ENCODE results near the gene CEPT1.

Gene CEPT1

DNA sequence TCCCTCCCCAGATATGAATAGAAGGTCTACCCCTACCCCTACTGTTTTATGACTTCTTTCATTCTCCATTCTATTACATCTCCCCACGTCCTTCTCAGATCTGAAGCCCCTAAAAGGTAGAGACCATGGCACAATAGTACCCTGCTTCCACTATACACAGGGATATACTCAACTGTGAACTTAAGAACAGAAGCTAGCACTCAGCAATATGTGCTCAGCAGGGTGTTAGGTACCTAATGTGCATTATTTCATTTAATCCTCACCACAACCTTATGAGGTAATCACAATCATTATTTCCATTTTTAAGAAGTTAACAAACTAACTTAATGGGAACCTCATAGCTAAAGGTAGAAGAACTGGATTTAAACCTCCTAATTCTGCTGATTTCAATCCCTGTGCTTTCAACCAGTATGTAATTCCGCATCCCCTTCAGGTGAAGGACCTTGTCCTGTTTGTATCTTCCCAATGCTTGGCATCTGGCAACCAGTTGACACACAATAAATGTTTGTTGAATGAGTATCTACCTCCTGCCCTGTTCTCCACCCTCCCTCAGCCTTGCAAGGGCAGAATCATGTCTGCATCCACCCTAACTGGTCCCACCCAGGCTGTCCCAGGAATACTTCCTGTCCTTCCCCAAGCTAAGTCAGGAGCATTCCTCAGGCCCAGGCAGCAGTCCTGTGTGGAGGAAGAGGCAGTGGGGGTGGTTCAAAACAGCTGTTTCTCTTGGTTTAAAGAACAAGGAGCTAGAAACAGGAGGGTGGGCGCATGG is 53.9 kb downstream of the CEPT1 start:
- DNase-seq: no peak

DNA sequence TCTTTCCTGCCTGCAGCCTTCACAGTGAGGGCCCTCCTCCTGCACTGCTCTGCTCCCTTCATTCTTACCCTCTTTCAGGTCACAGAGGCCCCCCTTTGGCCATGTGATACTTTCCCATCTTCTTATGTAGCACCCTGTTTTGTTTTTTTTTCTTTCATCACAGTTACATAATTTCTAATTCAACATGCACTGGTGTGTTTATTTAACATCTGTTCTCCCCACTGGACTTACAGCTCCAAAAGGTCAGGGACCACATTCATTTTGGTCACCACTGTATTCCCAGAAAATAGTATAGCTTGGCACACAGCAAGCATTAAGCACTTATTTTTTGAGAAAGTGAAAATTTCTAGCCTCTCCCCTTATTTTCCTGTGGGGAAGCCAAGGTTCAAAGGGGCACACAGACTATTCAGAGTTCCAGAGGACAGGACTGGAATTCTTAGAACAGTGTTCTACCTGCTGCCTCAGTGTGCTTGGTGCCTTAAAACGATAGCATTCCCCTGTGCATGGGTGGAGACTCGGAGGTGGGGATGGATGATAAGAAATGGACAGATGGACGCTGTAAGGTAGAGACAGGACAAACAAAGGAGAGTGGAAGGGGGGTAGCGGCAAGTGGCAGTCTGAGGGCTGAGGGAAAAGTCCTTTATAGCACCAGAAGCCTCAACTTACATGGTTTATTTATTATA is 55.1 kb downstream of the CEPT1 start:
- DNase-seq: no peak

DNA sequence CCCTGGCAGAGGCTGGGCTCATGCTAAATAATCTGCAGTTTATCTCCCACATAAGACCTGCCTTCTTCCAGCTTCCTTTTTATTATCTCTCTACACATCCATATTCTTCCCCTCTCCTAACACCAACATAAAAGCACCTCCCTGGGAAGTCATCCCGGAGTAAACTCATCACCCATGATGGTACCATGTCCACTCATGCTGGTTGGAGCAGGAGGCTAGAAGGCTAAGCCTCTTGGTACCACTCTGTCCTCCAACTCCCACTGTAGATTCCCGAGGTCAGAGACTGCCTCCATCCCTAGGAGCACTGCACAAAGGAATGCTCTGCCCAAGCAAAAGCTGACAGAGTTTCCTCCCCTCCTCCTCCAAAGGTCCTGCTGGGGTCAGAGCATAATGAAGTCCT is 56.2 kb downstream of the CEPT1 start:
- no peak for DNase-seq

DNA sequence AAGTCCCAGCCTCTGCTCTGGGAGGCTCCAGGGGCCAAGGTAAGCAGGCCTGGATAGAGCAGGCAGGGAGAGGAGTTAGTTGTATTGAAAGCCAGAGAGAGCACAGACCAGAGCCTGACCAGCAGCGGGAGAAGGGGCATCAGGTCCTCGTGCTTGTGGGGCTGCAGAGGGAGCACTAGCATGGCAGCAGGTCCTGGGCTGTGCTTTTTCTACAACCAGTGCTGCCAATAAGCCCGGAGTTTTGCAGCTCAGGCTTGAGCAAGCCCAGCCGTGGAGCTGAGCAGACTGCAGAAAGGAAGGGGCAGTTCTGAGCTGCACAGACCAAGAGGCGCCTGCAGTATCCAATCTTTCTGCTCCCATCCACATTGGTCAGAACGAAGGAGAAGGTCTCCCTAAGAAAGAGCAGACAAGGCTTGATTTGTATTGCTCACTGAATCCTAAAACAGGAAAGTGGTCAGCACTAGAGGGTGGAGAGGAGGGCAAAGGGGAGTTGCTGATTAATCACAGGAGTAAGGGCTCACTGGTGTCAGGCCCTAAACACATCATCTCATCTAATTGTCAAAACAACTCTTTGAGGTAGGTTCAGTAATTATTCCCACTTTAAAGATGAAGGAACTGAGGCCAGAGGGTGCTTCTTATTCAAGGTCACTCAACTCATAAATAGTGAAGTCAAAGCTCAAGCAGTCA is 57.7 kb downstream of the CEPT1 start:
- no peak for DNase-seq

DNA sequence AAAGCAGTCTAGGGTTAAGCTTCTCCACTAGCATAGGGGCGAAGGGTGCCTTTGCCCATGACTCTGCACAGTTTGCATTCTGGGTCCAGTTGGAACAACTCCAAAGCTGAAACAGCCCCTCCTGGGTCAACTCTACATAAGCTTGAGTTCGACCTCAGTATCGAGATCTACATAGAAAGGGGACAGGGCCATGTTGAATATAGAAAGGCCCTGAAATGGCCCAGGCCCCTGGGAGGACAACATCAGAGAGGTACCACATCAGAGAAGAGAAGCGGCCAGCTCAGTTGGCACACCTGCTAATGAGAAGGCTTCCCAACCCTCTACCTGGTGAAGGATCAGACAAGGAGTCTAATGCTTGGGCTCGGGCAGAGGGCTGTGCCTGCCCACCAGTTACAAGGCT is 58.8 kb downstream of the CEPT1 start:
- no peak for DNase-seq

DNA sequence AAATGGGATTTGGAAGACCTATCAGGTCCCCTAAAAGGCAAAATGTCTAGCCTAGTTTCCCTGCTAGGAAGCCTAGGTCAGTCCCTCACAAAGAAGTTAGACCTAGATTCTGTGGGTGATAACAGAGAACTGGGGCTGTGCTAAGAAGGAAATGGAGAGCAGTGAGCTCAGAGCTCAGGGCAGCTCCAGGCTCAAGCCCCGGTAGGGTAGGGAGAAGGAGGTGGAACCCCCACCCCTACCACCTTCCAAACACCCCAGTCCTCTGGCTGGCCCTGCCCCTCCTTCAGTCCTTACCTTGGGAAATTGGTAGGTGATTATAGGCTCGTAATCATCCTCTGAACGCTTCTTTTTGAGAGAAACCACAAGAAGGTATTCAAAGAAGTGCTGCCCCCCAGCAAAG is 59.3 kb downstream of the CEPT1 start:
- DNase-seq: no peak

DNA sequence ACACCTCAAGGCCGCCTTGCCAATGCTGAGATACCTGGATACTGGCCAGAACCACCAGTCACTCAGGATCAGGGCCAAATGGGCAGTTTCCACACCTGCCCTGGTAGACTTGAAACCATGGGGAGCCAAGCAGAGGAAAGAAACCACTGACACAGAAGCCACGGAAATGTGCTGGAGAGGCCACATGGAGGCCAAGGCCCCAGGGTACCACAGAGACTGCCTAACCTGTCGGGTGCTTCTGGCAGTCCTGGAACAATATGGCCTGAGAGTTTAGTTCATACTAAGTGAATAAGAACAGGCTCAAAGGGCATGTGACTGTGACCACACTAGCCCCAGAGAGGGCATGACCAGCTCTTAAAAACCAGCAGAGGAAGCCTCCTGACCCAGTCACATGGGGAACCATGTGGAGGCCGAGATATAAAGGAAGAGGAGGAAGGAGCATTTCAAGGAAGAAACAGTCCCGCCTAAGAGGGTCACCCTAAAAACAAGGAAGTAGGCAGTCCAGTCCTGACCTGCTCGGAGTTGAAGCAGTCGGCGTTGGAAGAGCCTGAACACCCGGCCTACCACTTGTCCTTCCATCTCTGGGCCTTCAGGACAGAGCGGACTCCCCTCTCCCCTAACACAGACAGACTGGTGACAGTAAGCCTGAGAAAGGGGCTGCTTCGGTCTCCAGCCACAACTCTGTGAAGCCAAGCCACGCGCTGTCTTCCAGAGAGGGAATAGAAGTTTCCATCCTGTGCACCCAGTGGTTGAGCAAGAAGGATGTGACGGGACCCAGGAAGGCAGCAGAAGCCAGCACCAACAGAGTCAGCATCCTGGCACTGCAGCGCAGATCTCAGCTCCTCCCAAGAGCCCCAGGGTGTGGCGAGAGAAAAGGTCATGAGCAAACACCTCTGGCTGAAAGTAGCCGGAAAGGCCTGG is 60.1 kb downstream of the CEPT1 start, which contains the start of gene DENND2D:
DENND2D (minus strand) TSS at position 766 of the 921 bp plus-strand sequence; CDS start at position 579, 187 bp downstream.
- DNase-seq: no peak

DNA sequence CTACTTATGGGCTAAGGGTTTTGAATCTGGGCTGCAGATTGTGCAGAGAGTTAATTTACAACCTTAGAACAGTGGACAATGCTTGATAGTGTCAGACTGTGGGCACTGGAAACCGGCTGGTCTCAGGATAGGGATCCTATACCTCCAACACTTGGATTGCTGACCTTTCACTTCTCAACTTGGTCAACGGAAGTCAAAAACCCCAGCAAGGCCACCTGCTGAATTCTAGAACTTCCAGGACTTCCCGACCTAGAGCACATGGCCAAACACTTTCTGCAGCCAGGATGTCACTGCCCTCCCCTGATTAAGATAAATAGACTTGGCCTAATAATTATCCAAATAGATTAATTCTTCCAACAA is 60.8 kb downstream of the CEPT1 start:
- DNase-seq: no peak

DNA sequence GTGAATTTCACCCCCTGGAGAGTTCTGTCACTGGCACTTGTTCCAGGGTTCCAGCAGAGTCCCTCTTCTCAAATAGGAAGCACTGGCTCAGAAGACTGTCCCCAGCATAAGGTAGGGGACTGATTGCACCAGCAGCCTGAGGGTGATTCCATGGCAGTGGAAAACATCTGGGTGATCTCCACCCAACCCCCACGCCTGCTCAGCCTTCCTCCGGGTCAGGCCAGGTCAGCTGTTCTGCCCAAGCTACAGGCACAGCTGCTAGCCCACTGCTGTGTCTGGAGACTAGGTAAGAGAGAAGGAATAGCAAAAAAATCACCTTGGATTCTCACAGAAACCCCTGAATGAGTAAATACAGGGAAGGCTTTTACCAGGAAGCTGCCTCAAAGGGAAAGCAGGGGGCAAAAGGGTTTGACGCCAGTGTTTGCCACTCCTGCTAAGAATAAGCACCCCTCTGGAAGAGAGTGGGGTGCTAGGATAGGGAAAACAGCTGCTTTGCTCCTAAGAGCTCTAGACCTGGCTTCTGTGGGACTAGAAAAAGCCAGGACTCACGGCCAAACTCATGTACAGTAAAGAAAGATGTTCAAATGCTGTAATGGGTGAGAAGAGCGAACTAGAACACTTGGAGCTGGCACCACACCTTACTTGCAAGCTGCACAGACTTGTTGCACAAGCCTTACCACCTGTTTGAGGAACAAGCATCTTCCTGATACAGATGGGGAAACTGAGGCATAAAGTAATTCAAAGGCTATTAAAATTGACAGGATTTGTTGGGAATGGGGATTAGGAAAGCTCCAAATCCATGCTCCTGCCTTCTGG is 61.5 kb downstream of the CEPT1 start:
- no peak for DNase-seq

DNA sequence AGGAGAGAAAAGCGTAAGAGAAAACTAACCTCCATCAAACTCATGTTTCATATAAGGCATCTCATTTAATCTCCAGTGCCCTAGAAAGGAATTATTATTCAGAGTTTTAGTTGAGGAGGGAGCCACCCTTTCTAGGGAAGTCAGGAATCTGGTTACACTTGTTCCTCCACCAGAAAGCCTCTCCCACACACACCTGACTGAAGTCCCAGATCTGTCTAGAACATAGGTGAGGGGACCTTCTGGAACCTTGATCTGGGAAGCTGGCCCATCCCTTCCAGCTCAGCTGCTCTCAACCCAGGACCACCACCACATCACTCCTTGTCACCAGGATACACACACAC is 62.3 kb downstream of the CEPT1 start:
- no peak for DNase-seq

DNA sequence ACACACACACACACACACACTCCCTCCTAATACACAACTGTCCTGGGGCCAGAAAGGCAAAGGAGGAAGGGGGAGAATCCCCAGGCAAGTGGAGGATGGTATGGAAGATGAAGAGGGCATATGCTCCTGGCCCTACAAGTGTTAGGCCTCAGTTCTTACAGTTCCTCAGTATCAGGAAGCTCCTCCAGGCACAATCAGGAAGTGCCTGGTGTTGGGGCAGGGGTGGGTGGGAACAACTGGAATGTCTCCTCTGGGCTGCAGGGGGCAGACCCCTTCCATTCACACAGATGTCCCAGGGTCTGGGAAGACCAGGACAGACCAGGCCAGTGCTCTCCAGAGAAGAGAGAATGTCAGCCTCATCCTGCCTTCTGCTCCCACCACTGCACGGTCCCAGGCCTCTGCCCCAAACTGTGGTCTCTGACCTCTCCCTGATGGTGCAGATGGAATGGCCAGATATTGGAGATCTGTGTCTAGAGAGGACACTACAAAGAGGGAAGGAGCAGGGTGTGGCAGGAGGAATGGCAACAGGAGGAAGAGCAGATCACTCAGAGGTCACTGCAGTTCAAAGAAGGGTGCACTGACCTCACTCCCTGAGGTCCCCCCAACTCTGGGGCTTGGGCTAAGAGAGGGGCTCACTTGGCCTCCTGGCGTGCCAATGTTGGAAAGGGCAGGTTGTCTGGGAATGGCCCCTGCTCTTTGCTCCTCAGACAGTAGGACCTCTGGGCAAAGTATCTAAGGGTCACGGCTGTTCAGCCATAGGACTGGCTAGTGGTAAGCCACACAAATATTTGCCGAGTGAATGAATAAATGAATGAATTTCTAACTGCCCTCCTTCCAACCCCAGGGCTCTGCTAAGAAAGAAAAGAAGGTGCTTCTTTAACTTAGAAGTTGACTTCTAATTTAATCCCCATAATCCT is 62.9 kb downstream of the CEPT1 start:
- no peak for DNase-seq

DNA sequence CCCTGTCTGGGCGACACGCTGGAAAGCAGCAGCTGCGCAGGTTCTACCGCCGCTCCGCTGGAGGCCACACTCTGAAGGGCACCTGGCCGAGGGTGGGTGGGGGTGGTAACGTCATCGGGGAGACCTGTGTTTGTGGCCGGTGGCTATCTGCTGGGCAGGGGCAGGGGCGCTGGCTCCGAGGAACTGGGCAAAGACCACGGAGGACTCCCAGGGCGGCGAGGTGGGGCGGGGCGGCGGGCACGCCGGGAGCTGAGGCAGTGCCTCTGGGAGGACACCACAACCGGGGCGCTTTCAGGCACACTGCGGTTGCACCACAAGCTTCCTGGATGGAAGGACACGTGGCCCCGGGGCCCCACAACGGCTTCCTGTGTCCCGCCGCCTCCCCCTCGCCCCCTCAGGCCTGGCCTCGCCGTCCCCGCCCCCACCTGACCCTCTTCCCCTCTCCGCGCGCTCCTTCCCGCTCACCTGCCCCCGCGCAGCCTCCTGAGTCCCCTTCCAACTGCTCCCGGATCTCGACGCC is 63.7 kb downstream of the CEPT1 start:
- DNase-seq: no peak

DNA sequence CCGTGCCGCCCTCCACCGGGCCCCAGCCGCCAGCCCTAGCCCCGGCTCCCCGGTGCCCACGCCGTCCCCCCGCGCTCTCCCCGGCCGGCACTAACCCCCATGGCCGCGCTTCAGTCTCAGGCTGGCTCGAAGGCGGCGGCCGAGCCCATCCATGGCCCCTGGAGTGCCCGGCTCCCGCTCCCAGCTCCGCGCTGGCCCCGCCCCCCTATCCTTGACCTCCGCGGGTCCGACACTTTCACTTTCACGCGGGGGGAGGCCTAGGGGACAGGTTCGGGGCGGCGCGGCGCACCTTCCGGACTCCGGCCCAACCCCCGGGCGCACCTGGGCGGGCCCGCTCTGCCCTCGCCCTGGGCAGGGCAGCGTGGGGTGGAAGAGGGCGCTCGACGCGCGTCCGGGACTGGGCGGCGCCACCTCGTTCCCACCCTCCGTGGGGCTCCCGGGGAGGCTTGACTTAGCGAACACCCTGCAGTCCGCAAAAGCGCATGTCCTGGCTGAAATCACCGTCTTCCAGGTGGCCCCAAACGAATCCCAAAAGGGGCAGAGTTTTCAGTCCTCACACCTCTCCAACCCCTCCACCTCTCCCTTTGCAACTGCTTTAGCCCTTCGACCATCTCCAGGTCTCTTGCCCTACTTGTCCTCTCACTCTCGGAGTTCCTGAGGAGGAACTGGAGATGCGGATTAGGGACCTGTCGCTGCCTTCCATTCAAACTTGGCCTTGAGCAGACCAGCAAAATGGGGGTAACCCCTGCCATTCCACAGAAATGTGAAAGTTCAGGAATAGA is 64.4 kb downstream of the CEPT1 start:
- DNase-seq: no peak

DNA sequence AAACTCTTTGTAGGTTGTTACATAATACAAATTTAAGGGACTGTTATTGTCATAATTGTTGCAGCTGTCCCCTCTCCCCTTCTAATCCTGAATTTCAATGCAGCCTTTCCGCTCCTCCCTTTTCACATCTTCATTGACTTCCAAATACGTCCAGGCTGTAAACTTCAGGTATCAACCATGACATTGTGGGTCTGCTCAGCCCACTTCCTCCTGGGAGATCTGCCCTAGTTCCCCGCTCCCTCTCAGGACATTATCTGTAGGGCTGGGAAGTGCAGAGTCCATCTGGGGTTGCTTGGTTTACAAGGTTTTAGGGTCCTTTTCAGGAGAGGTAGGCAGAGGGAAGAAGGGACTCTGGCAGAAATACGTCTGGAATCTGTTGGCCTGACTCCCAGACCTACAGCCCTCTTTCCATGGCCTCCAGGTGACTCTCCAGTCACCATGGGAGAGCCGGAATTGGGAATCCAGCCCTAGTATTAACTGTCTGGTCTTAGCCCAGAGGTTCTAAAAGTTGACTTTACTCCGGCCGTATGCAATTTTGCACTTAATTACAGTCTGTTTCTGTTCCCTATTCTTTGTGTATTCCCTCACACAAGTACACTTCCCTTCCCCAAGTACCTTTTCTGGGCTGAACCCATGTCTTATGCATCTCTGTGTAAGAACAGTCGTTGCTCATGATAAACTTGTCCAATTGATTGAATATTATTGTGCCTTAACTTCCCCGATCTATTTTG is 65.1 kb downstream of the CEPT1 start:
- no peak for DNase-seq

DNA sequence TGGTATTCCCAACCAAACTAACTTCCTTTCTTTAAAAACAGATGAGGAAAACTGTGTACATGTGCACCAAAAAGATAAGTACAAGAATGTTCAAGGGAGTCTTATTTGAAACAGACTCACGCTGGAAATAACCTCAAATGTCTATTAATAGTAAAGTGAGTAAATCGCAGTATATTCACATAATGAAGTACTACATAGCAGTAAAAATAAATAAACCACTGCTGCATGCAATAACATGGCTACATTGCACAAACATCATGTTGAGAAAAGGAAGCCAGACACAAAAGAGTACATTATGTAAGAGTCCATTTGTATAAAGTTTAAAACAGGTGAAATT is 65.7 kb downstream of the CEPT1 start:
- no peak for DNase-seq

DNA sequence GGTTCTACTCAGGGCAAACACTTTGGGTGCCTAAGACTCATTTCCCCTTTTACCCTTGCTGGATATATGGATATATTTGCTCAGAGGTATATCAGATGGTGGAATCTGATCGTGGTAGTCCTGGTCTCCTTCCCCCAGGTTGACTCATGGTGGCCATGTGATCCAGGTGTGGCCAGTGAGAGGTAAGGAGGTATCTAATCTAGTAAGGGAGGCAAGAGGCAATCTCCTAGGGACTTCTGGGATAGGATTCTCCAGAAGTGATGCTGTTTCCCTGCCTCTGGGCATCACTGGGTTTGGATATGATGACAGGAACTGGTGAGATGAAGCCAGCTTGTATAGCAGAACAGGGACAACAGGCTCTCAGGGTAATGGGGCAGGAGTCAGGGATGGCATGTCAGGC is 68.9 kb downstream of the CEPT1 start:
- DNase-seq: no peak

DNA sequence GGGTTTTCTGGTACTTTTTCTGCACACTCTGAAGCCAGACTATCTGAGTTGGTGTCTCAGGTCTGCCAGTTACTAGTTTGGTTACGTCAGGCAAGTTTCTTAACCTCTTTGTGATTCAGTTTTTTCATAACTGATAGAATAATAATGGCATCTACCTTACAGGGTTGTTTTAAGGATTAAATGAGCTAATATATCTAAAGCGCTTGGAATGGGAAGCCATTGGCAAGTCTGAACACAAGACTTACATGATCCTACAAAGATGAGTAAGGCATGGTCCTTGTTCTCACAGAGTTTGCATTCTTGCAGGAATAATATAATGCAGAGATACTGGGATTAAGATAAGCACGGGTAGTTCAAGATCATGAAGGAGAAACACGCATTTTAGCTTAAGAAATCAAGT is 69.6 kb downstream of the CEPT1 start:
- DNase-seq: no peak

DNA sequence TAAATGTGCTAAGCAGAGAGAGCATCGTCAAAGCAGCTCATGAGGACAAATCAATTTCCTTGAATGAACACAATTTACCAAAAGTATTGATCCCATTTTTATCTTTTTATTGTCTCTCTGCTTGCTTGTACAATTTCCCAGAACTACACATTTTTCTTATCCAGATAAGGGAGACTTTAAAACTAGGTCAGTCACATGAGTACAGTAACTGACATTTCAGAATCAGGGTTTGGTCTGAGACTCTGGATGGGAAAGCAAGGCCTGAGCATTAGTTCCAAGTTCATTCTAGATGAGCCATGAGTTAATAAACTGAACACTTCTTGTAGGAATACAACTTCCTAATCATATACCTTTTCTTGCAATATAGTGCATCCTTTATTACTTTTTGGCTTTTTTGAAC is 71.9 kb downstream of the CEPT1 start:
- no peak for DNase-seq

DNA sequence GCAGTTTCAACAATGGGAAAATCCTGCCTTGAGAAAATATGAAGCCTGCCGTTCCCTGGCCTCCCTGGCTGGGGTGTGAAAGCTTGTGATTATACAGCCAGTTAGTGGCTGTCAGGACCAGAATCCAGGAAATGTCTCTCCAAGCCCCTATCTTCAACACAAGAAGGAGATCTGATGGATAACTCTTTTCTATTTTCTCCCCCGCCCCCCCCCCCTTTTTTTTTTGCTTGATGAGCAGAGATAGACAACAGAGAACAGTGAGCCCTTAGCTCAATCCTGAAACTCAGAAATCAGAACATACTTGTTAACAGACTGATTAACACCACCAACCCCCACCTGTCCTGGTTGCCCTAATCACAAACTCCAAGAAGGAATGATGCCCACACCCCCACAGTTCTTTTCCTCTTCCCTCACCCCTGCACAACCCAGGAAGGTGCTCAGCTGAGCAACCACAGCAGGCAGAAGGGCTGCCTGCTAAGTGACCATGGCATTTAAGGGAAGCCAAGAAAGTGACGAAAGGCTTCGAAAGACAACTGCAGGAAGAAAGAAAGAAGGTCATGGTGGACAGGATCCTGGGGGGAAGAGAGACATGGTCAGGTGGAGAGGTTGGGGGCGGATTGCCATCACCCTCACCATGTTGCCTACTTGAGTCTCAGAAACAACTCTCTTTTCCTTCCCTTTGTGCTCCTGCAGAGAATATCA is 72.8 kb downstream of the CEPT1 start:
- DNase-seq: no peak
